ENCODE measurements around the gene TAF11. TPM values are rescaled to one million over a fixed set of nuclear protein-coding genes. Genes with fewer than 3 reads are reported as not detected.

TAF11 gene
- total and polyA plus RNA-seq, 2 of the 8 experiments (the other 6 are each of a cell fraction or from before 2014, with no cell fraction given): 38.2 to 48.6 TPM

DNA sequence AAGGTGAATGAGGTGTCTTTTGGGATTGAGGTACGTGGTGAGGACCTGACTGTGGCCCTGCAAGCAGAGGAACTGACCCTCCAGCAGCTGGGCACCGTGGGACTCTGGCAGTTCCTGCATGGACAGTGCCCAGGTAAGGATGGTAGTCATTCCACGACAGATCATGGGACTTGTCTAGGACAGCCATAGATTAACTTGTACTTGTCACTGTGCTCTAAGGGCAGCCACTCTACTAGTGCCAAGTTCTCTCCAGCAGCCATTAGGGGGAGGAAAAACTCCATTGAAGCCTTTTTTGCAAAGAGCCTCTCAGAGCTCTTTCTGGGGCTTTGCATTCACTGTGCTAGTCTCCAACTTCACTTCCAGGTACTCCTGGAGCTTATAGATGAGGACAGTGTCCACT lies 20.4 kb downstream of the TAF11 start:
- no peak overlapping the region for H4K8ac ChIP-seq (ENCODE audit: extremely low read depth, insufficient read depth, low read length)
- no peak overlapping the region for H3K23ac ChIP-seq (ENCODE audit: insufficient read length)
- no peak overlapping the region for H2BK12ac ChIP-seq (ENCODE audit: low read depth, low read length)
- H3K4me3 ChIP-seq (ENCODE audit: extremely low read depth in 1 of 4, insufficient read depth in 2 of 4, low read depth in 3 of 4, low read length in 4 of 4): no peak overlapping the region
- no peak overlapping the region for H4K5ac ChIP-seq (ENCODE audit: insufficient read length, low read depth, low read length)
- no peak overlapping the region for H3K56ac ChIP-seq (replicated peaks; ENCODE audit: insufficient read length, low read depth, low read length)
- 0 out of 4 replicates have a peak, but pooled peaks cover 0 to 1% of the 10 kb centered on the region in 2 experiments for H3K79me2 ChIP-seq (ENCODE audit: control insufficient read depth in 1 of 2, insufficient read depth in 2 of 2, low read length in 2 of 2)
- no peaks in the 10 kb centered on the region for H3K23me2 ChIP-seq (ENCODE audit: low read depth, low read length)
- H3K27me3 ChIP-seq (replicated peaks in 1 of 4; ENCODE audit: control insufficient read depth in 3 of 4, extremely low read depth in 1 of 4, insufficient read depth in 3 of 4, low read length in 3 of 4): no peaks in the 10 kb centered on the region
- H3K27ac ChIP-seq (ENCODE audit: low read depth, low read length): no peak overlapping the region
- H3K4me2 ChIP-seq (ENCODE audit: insufficient read depth in 1 of 2, low read depth in 2 of 2, low read length in 2 of 2): no peak overlapping the region
- no peaks in the 10 kb centered on the region for H3K79me1 ChIP-seq (ENCODE audit: low read depth, low read length)
- H4K91ac ChIP-seq (replicated peaks; ENCODE audit: insufficient read length, low read length): no peak overlapping the region
- H3K18ac ChIP-seq (ENCODE audit: extremely low read depth, low read length): no peak overlapping the region
- H2BK20ac ChIP-seq (ENCODE audit: low read length): no peak overlapping the region
- no peak overlapping the region for H3K14ac ChIP-seq (ENCODE audit: insufficient read length)
- no peak overlapping the region for H3K9ac ChIP-seq (replicated peaks in 1 of 4; ENCODE audit: extremely low read depth in 1 of 4, low read depth in 3 of 4, low read length in 3 of 4)
- no peak overlapping the region for H2AFZ ChIP-seq (ENCODE audit: low read length)
- H4K20me1 ChIP-seq (replicated peaks in 1 of 2; ENCODE audit: control insufficient read depth in 1 of 2, insufficient read depth in 2 of 2, low read length in 2 of 2): peaks cover 0 to under 1% of the 10 kb centered on the region in 2 experiments
- DNase-seq (ENCODE audit: low read depth in 1 of 2, low spot score in 2 of 2) (no peak), FAIRE-seq (no peak)
- no peak overlapping the region for H2BK120ac ChIP-seq (replicated peaks; ENCODE audit: low read depth, low read length)
- H3K4me1 ChIP-seq (replicated peaks in 1 of 4; ENCODE audit: control insufficient read depth in 3 of 4, insufficient read depth in 4 of 4, low read length in 3 of 4): no peaks in the 10 kb centered on the region
- ChIA-PET CTCF (ENCODE audit: partially characterized antibody) (interaction anchor here (0.9 to 3.4 kb wide), 6 partner anchors 8 to 119 kb away, joined by 3 to 18 read pairs (median 4); no protein-coding TSS in a partner anchor), POLR2A (ENCODE audit: partially characterized antibody) (interaction anchor here (1.3 to 2.3 kb wide), 2 partner anchors 10 to 20 kb away, joined by 3 to 8 read pairs; partner anchors contain the start of gene TAF11)
- 91% methylated on average over 3 of the region's 3 CpGs; no CpG with 5 or more reads in 1 of the 2 experiments for WGBS, 2 experiments (ENCODE audit: extremely low coverage in 1 of 2, insufficient coverage in 1 of 2, insufficient read length in 1 of 2, insufficient replicate concordance in 2 of 2, low coverage in 1 of 2, low lambda C conversion rate in 2 of 2, missing lambda C conversion rate in 1 of 2)
- no peak overlapping the region for H2BK15ac ChIP-seq (ENCODE audit: low read length)
- no peak overlapping the region for H3K4ac ChIP-seq (replicated peaks; ENCODE audit: insufficient read length, low read depth, low read length)
- no peak for TF ChIP-seq POLR2A (IDR thresholded peaks at IDR 0.05; ENCODE audit: control extremely low read depth in 1 of 2, low read depth in 2 of 2, low read length in 2 of 2)
- TF ChIP-seq, protein P1, sequence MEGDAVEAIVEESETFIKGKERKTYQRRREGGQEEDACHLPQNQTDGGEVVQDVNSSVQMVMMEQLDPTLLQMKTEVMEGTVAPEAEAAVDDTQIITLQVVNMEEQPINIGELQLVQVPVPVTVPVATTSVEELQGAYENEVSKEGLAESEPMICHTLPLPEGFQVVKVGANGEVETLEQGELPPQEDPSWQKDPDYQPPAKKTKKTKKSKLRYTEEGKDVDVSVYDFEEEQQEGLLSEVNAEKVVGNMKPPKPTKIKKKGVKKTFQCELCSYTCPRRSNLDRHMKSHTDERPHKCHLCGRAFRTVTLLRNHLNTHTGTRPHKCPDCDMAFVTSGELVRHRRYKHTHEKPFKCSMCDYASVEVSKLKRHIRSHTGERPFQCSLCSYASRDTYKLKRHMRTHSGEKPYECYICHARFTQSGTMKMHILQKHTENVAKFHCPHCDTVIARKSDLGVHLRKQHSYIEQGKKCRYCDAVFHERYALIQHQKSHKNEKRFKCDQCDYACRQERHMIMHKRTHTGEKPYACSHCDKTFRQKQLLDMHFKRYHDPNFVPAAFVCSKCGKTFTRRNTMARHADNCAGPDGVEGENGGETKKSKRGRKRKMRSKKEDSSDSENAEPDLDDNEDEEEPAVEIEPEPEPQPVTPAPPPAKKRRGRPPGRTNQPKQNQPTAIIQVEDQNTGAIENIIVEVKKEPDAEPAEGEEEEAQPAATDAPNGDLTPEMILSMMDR (IDR thresholded peaks at IDR 0.05; ENCODE audit: control extremely low read depth in 1 of 3, insufficient read depth in 1 of 3, low read depth in 1 of 3, low read length in 3 of 3): peak in 2 of 3 experiments; percentile 8 to 20; a peak in 2 of 4 replicates
- no peak for TF ChIP-seq ZNF274 (IDR thresholded peaks at IDR 0.05; ENCODE audit: borderline replicate concordance, extremely low read depth, low read length)
- no peak for TF ChIP-seq RNF2 (IDR thresholded peaks at IDR 0.05; ENCODE audit: borderline replicate concordance, low read depth, low read length, missing control alignments, poor library complexity, severe bottlenecking)
- peak; percentile 35 to 48; a peak in 3 of 4 replicates for TF ChIP-seq RAD21 (IDR thresholded peaks at IDR 0.05 in 1 of 2, conservative IDR thresholded peaks at IDR 0.05 in 1 of 2; ENCODE audit: low read depth in 2 of 2, low read length in 2 of 2)
- TF ChIP-seq MAFK (IDR thresholded peaks at IDR 0.05; ENCODE audit: low read depth, low read length): no peak
- peaks cover 6 to 52% (median 22%) of the 10 kb centered on the region in 4 experiments; a peak in 6 of 8 replicates for H3K36me3 ChIP-seq (ENCODE audit: control insufficient read depth in 2 of 4, insufficient read depth in 4 of 4, low read length in 3 of 4)
- no peak overlapping the region for H2BK5ac ChIP-seq (ENCODE audit: low read depth, low read length)
- H3K9me3 ChIP-seq (ENCODE audit: insufficient read depth in 2 of 2, low read depth in 1 of 2, low read length in 1 of 2): no peaks in the 10 kb centered on the region
- no peak overlapping the region for H2AK5ac ChIP-seq (ENCODE audit: low read depth, low read length)
